GM21526 (cell line): ENCODE results near the gene MC2R.

Source experiments
- ATAC-seq: cut with Tn5 transposase; IDR thresholded peaks from one replicate; pipeline ENCODE4 v1.9.1; 2021; ENCODE audit warnings: moderate library complexity; ENCODE audit not compliant: unreplicated experiment, low FRiP score

The MC2R gene

DNA sequence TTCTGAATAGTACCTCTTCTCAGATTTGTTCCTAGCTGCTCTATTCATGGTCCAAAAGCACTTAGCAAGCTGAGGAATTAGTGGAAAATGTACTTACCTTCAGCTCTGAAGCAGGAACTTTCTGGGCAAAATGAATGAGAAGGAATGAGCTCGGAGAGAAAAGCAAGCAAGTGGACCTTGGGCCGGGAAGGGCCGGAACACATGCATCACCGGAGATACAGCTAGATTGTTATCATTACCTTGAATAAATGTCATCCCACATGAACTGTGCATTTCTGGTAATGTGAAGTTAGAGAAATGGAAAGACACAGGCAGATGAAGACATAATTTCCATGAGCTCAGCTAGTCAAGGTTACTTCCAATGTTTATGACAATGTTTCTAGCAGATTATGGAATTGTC lies at the start of gene MC2R:
MC2R (minus strand) TSS at position 146 of the 400 bp plus-strand sequence. CDS start 30,018 bp downstream, outside the sequence.
- no peak for ATAC-seq

DNA sequence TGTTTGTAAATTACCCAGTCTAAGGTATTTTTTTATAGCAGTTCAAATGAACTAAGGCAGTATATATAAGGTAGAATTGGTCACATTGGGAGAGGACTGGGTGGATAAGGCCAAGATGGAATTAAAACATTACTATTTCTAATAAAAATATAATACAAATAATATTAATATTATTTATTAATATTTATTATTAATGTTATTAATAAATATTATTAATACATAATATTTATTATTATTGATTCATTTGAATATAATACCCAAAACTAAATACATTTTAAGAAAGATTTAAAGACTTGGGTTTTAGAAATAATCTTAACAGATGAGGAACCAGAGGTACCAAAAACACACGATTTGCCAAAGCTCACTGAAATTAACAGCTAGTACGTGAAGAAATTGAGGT lies 30.5 kb upstream of the MC2R start:
- ATAC-seq, result no peak

DNA sequence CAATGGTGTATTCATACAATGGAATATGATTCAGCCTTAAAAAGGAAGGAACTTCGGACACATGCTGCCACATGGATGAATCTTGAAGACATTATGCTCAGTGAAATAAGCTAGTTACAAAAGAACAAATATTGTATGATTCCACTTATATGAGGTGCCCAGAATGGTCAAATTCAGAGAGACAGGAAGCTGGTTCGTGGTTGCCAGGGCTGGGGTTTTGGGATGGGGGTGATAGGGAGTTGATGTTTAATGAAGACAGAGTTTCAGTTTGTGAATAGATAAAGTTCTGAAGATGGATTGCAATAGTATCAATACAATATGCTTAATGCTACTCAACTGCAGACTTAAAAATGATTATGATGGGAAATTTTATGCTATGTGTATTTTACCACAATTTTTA lies 28.0 kb upstream of the MC2R start:
- no peak for ATAC-seq

DNA sequence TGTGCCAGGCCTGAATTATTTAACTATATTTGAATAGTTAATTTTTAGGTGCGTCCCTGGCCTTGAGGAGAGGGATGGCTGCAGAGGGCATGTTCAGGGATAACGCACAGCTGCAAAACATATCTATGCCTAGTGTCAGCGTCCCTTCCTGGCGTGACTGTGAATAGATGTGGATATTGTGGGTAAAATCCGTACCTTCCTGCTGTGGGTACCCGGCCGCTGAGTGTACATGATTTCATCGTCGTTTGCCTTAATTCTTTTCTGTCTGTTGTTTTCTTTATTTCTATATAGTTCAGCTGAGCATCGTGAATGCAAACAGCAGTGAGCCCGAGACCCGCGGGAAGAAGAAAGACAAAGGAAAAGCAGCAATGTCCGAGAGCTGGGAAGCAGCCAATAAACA lies 25.0 kb upstream of the MC2R start:
- ATAC-seq, result no peak

DNA sequence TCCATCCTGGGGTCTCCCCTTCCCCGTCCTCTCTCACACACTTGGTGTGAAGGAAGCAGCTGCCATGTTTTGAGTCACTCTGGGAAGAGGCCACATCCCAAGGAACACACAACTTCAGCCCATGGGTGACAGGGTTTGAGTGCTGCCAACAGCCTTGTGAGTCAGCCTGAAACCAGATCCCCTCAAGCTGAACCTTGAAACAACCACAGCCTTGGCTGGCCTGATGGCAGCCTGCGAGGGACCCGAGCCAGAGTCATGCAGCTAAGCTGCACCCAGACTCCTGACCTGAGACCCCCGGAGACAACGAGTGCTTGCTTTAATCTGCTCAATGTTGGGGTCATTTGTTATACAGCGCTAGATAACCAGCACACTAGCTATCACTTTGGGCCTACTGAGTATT lies 19.3 kb upstream of the MC2R start:
- no peak for ATAC-seq

DNA sequence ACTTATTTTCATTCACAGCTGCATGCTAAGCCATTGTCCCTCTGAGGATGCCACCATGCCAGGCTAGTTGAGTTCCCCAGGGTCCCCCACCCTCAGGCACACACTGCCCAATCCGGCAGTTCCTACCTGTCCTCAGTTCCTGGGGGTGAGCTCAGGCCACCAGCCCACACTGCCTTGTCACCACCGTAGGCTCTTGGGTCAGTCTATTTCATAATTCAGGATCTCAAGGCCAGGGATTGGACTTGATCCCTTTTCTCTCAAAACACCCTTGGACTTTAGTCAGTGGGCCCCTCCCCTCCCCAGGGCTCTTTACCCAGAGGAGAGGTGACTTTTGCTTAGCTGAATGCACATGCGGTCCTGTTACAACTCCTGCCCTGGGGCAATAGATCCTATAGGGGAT lies 18.7 kb upstream of the MC2R start:
- no peak for ATAC-seq

DNA sequence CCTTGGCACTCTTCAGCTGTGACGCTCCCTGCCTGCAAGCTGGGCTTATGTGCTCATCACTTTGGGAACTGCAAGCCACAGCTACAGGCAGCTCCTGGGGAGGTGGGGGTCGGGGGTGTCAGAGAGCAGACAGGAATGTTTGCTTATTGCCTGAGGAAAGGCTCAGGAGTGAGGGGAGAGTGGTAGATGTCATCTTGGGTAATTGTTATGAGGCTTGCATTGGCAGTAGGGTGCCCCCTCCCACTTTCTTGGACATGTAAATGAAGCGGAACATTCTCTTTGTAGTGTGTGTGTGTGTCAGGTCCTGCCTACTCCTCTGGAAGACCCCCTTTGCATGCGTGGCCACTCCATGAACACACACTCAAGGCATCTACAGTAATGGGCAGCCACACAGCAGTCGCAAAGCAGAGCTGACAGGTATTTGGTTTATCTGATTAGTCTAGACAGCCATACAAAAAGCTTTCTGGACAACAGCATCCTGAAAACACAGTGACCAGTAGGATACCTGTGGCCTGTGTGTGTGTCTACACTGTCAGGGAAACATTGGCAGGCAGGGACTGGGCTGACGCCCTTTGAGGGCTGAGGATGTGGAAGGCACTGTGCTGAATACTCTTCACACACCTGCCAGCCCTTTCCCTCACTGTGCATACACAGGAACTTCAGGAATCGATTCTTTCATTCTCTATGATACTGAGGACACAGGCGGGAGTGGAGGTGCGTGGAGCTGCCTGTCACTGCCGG lies 17.1 kb upstream of the MC2R start:
- ATAC-seq, result no peak

DNA sequence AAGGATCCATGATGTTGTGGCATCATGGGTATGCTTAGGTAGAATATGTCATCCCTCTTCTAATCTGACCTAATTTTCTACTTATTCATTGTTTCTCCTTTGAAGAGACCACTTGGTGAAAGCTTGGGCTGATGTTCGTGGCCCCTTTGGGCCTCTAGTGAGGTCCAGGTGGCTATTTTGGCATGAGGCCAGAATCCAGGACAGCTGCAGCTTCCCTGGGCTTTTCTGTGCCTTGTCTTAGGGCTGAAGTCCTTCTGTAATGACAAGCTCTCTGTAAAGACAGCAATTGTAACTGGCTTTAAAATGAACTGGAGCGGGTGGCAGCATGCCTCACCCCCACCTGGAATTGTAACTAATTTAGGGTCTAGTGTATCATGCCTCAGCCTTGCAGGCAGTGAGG lies 15.6 kb upstream of the MC2R start:
- no peak for ATAC-seq

DNA sequence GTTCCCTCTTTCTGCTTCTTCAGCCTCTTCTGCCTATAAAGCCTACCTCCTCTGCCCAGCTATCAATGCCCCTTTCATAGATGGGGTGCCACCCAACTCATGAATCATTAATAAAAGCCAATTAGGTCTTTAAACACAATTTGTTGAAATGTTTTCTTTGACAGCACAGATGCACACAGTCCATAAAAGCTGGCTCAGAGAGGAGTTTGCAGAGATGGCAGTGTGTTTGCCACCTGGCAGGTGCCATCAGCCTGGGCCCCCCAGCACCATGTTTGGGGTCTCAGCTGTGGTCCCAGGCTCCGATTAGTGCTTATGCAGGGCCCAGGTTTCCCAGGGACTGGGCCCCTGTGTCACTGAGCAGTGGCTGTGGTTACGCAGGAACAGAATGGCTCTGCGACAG lies 7.9 kb upstream of the MC2R start:
- no peak for ATAC-seq

DNA sequence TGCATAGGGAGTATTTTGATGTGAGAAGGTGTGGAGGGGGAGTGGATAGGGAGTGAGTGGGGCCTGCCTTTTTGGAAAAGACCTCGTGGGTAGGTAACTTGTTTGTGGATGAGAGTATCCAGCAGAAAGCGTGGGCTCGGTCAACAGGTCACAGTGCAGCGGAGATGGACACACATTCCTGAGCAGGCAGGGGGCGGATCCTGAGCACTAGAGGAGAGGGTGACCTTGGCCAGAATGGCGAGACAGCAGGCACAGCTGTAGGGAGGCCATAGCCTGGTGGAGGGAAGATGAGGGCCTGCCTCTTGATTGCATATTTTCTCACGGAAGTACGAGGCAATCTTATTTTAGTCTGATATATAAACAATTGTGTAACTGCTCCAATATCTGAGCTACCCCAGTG lies 3.6 kb upstream of the MC2R start:
- ATAC-seq, result no peak

DNA sequence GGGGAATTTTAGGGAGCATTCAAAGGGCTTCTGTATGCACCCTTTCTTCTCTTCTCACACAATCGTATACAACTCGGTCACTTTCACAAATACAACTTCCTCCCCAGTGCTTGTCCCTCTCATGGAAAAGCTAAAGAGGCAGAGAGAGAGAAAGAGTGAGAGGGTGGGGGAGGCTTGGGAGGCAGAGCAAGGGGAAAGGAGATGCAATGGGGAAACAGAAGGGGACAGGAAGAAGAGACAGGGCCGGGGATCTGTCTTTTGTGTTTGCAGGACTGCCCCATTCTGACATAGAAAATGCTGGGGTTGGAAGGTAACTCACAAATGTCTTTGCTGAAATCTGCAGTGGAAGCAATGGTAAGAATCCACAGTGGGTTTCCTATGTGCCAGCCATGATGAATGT lies 2.1 kb upstream of the MC2R start:
- no peak for ATAC-seq

DNA sequence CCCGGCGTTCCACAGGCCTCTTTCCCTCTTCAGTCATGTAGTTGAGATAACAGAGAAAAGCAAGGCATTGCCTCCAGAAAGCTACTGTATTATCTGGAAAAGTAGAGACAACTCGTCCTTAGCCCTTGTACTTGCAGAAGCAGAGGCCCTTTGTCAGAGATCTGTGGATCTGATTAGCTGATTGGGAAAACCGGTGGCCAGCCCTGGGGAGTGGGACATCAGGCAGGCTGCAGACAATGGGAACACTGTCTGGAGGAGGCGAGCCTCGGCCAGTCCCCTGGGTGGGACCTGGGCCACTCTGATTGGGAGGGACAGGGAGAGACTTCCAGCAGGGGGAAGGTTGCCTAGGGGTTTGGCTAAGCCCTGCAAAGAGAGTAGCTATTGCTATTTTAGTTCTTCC lies 1.2 kb upstream of the MC2R start:
- no peak for ATAC-seq

DNA sequence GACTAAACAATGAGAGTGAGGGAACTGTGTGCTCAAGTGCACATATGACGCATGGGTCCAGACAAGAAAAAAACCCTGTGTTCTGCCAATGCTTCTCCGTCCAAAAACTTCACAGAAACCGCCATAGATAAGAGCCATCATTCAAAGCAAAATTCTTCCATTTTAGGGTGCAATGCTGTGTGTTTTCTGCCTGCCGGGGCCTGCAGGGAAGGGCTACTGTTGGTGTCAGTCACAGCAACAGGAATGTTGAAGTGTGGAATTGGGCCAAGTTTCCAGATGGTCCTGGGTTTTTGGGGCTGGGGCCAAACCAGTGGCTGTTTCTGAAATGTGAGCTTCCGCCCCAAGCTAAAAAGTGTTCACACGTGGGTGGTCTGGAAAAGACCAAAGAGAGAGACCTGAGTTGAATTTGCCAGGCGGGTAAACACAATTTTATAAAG lies 677 bp upstream of the MC2R start:
- ATAC-seq, result no peak

DNA sequence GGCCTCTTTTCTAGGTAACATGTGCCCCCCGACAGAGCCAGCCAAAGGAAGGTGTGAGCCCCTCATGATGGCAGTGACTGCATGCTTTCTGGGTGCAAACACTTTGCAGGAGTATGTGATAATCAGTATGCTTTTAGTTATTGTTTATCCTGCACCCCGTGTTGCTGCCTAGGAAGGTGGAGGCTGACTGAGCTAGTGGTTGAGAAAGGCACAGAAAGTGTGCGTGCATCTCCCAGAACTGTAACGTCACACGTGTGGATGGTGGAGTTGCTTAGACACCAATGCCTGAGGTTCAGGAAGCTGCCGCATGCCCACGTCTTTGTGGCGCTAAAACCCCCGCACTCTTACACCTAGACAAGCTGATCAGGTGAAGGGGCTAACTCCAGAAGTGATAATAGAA lies 580 bp downstream of the MC2R start:
- ATAC-seq, result no peak

DNA sequence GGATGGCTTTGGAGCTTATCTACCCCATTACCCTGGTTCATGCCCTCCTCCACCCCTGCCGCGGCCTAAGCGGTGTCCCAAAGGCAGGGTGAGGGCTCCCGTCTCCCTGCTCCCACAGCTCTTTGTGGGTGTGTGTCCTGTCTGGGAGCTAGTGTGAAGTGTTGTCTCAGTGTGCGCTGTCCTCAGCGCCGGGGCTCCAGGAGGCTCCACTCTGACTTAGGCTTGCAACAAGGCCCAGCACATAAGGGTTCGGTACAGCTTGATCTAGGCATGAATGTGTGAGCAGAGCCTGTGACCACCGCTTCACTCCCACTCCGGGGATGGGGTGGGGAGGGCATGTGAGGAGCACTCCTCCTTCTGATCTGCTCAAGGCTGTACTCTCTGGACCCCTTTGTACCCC lies 1.2 kb downstream of the MC2R start:
- ATAC-seq, result no peak

DNA sequence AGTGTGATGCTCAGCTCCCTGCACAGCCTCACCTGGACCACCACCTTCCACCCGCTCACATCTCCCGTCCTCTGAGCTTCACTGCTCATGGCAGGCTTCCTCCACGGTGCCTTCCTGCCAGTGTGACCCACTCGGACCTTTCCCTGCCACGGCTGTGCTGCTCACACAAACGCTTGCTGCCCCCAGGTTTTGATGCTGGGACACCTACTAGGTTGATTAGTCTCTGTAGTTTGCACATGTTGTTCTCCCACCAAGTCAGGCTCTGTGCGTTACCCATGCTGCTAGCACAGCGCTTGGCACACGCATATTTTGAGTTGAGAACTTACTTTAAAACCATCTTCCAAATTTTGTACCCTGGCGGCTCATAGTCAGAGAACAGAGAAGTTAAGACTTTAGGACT lies 2.1 kb downstream of the MC2R start:
- no peak for ATAC-seq

DNA sequence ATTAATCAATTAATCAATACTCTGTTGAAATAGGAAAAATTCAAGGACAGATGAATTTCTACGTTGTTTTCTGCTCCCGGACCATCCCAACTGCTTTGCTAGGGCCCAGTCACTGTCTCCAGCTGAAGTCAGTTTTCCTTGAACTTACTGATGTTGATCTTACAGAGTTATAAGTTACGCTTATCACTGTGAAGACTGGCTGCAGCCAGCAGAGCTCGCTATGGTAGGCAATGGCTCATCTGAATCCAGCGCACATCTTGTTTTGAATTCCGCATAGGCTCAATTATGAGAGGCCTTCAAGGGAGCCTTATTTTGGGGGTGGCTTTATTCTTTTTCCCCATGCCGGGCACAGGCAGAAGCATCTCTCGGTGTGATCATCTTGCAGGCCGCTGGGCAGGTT lies 2.7 kb downstream of the MC2R start:
- ATAC-seq, result no peak

DNA sequence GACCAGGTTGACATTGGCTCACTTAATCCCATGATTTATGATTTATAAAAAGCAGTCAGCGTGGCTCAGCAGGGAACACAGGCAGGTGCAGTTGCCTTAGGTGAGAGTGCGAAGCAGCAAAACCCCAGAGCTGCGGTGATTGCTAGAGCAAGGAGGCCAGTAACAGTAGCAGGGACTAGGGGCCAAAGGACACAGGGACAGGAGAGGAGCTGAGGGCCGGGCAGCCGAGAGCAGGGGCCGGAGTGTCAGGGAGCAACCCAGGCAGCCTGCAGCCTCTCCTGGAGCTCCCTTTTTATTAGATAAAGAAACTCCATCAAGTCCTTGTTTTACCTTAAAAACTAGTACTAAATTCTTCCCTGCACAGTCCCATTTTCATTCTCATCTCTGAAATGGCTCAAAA lies 4.3 kb downstream of the MC2R start:
- ATAC-seq, result no peak

DNA sequence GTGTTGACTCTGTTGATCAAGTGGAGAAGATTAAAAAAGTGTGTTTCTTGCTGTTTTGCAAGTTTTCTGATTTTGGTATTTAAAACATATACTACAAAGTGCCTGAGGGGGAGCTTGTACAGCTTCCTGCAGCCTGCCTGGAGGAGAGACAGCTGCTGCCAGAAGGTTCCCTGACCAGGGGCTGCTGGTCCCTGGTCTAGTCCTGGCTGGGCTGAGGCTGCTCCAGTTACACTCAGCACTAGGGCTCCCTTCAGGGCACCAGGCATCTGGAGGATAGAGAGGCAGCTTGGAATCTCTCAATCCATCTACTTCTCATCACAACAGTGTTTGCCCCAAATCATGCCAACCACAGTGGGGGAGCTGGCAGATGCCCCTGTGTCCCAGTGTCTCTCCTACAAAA lies 4.8 kb downstream of the MC2R start:
- no peak for ATAC-seq

DNA sequence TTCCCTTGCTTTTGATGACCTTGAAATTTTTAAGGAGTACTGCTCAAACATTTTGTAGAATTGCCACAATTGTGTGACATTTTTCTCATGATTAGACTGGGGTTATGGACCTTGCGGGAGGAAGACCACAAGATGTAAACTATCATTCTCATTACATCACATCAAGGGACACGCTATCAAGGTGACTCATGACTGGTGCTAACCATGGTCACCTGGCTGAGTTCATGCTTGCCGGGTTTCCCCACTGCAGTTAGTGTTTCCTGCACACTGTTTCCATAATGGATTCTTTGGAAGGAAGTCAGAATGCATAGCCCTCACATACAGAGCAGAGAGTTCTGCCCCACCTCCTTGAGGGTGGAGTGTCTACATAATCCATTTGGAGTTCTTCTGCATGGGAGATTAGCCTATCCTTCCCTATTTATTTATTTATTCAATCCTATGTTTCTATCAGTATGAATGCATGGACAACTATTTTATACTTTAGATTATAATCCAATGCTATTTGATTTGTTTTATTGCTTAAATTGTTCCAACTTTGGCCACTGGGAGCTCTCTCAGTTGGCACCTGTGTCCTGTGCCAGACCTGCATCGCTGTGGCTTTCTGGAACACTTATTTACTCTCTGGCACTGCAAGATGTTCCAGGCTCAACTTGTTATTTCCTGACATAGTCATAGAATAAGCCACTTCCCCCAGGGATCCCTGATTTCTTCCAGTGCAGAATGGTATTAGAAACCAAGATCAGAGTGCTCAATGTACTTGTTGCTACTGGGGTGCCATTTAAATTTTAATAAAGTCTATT lies 6.0 kb downstream of the MC2R start:
- no peak for ATAC-seq

DNA sequence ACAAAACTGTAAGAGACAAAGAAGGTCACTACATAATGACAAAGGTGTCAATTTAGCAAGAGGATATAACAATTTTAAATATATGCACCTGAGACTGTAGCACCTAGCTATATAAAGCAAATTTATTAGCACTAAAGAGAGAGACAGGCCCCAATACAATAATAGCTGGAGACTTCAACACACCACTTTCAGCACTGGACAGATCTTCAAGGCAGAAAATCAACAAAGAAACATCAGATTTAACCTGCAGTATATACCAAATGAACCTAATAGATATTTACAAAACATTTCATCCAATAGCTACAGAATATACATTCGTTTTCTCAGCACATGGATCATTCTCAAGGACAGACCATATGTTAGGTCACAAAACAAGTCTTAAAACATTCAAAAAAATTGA lies 14.7 kb downstream of the MC2R start:
- ATAC-seq, result no peak

DNA sequence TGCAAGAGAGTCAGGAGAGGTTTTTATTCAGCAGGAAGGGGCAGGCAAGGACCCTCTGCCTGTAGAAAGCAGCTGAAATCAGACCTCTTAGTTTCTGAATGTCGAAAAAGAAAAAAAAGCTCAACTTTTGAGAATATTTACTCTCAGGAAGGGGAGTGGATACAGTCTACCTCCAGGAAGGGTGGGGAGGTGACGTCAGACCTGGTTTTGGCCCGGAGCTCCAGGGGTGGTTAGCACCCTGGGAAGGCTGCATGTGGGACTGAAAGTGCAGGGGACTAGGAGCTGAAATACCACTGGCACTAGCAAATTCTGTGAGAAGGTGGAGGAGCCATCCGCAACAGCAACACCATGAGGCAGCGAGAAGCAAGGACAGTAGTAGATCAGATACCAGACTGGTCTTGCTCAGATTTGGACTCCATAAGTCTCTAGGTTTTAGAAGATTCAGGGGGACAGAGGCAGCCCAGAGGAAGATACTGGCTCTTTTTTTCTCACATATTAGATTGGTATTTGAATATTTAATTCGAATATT lies 19.8 kb downstream of the MC2R start:
- ATAC-seq, result no peak
